ENCODE data around the gene ERC1. TPM values are rescaled to one million over a fixed set of nuclear protein-coding genes. Genes with fewer than 3 reads are reported as not detected.

The ERC1 gene
- total RNA-seq, 1 experiment from 2014 or later = 40.4 TPM

DNA sequence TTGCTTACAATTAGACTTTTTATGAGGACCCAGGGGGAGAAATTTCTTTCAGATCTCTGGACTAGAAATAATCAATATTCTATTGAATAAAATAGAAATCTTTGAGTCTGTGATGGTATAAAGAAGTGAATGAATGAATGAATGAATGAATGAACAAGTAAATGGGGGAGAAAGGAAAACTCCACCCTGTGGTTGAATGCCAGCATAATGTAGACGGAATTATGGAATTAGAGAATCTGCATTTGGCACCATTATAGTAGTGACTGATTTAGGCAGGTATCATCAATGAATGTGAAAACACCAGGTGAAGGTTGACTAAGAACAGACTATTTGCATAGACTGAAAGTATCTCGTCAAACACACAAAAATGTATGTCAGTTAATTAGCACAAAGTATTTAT is 468.3 kb downstream of the ERC1 start:
- no peak for TF ChIP-seq SIN3A (IDR thresholded peaks at IDR 0.05; ENCODE audit: borderline replicate concordance, insufficient read depth, low read depth, low read length)
- no peak for TF ChIP-seq TCF7L2 (IDR thresholded peaks at IDR 0.05; ENCODE audit: low read depth, low read length)
- TF ChIP-seq POLR2AphosphoS5 (IDR thresholded peaks at IDR 0.05; ENCODE audit: low read depth, low read length) = no peak
- TF ChIP-seq, protein P1, sequence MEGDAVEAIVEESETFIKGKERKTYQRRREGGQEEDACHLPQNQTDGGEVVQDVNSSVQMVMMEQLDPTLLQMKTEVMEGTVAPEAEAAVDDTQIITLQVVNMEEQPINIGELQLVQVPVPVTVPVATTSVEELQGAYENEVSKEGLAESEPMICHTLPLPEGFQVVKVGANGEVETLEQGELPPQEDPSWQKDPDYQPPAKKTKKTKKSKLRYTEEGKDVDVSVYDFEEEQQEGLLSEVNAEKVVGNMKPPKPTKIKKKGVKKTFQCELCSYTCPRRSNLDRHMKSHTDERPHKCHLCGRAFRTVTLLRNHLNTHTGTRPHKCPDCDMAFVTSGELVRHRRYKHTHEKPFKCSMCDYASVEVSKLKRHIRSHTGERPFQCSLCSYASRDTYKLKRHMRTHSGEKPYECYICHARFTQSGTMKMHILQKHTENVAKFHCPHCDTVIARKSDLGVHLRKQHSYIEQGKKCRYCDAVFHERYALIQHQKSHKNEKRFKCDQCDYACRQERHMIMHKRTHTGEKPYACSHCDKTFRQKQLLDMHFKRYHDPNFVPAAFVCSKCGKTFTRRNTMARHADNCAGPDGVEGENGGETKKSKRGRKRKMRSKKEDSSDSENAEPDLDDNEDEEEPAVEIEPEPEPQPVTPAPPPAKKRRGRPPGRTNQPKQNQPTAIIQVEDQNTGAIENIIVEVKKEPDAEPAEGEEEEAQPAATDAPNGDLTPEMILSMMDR (IDR thresholded peaks at IDR 0.05) = no peak
- TF ChIP-seq, protein P2, sequence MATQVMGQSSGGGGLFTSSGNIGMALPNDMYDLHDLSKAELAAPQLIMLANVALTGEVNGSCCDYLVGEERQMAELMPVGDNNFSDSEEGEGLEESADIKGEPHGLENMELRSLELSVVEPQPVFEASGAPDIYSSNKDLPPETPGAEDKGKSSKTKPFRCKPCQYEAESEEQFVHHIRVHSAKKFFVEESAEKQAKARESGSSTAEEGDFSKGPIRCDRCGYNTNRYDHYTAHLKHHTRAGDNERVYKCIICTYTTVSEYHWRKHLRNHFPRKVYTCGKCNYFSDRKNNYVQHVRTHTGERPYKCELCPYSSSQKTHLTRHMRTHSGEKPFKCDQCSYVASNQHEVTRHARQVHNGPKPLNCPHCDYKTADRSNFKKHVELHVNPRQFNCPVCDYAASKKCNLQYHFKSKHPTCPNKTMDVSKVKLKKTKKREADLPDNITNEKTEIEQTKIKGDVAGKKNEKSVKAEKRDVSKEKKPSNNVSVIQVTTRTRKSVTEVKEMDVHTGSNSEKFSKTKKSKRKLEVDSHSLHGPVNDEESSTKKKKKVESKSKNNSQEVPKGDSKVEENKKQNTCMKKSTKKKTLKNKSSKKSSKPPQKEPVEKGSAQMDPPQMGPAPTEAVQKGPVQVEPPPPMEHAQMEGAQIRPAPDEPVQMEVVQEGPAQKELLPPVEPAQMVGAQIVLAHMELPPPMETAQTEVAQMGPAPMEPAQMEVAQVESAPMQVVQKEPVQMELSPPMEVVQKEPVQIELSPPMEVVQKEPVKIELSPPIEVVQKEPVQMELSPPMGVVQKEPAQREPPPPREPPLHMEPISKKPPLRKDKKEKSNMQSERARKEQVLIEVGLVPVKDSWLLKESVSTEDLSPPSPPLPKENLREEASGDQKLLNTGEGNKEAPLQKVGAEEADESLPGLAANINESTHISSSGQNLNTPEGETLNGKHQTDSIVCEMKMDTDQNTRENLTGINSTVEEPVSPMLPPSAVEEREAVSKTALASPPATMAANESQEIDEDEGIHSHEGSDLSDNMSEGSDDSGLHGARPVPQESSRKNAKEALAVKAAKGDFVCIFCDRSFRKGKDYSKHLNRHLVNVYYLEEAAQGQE (IDR thresholded peaks at IDR 0.05; ENCODE audit: insufficient read depth in 1 of 2, low read depth in 2 of 2, low read length in 1 of 2) = no peak
- no peak overlapping the region for H3K27ac ChIP-seq (ENCODE audit: low read length)
- H3K27me3 ChIP-seq (ENCODE audit: control insufficient read depth, insufficient read depth, low read length) = no peaks in the 10 kb centered on the region
- in situ Hi-C loops (cut with HindIII; ENCODE audit: low pct_unique_long_range_greater_than_20kb, low sequenced_read_pairs) = no loop called here
- ChIA-PET CTCF (no interaction called here), POLR2A (no interaction called here)
- DNase-seq (ENCODE audit: low read depth, low spot score) (no peak), ATAC-seq (no peak)
- H3K4me1 ChIP-seq (ENCODE audit: control insufficient read depth, insufficient read depth, low read length) = no peaks in the 10 kb centered on the region
- BruUV-seq (replicated peaks) = no TSS peak
- H3K36me3 ChIP-seq (ENCODE audit: control insufficient read depth, insufficient read depth, low read length) = no peaks in the 10 kb centered on the region
- H3K9me3 ChIP-seq (ENCODE audit: control insufficient read depth, insufficient read depth, low read depth, low read length) = no peaks in the 10 kb centered on the region
- intact Hi-C loops (cut with micrococcal nuclease; ENCODE audit: unreplicated experiment) = no loop called here
- no peak overlapping the region for H3K4me3 ChIP-seq (ENCODE audit: low read depth in 2 of 2, low read length in 2 of 2)

DNA sequence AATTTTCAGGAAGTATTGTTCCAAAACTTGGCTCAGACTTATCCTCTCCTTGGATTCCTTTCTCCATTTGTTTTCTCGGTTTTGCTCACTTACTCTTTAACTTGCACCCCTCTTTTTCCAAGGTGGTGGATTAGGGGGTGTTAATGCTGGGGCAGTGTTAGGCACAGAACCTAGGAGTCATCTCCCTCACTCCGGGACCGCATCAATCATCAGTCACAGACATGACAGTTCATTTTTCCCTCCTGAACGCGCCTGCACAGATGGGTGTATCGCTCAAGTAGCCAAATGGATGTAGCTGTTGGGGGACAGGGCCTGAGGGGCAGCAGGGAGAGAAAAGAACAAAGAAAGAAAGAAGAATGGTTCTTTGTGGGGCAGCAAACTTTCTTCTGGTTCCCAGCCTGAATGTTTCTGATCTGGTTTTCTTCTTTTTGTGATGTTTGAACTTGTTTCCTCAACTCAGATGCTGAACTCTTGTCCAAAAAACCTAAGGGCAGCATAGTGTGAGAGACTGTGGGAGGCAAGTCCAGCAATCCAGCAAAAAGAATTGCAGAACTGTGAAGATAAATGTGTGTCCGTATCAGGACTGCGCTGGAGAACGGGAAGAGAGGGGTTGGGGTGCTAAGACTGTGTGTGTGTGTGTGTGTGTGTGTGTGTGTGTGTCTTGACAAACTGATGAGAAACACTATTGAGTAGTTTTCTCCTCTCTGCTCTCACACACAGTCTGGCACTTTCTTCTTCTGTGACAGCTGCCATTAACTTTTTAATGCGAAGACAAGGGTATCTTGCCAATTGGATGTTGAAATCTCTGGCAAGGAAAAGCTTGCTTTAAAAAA is 472.3 kb downstream of the ERC1 start:
- Histone ChIP-seq H3K27me3 (ENCODE audit: control insufficient read depth, insufficient read depth, low read length) (no peaks in the 10 kb centered on the region), H3K36me3 (ENCODE audit: control insufficient read depth, insufficient read depth, low read length) (no peaks in the 10 kb centered on the region), H3K4me3 (ENCODE audit: low read depth in 2 of 2, low read length in 2 of 2) (no peak overlapping the region), H3K27ac (ENCODE audit: low read length) (no peak overlapping the region), H3K9me3 (ENCODE audit: control insufficient read depth, insufficient read depth, low read depth, low read length) (no peaks in the 10 kb centered on the region), H3K4me1 (ENCODE audit: control insufficient read depth, insufficient read depth, low read length) (no peaks in the 10 kb centered on the region; the same call in 1 of the 2 replicates)
- intact Hi-C loops (cut with micrococcal nuclease; ENCODE audit: unreplicated experiment) = no loop called here
- CTCF ChIA-PET = no interaction called here
- ATAC-seq (no peak), DNase-seq (ENCODE audit: low read depth, low spot score) (no peak)
- in situ Hi-C loops (cut with HindIII; ENCODE audit: low pct_unique_long_range_greater_than_20kb, low sequenced_read_pairs) = no loop called here
- BruUV-seq (replicated peaks) = no TSS peak
- POLR2A ChIA-PET = no interaction called here
- TF ChIP-seq TCF7L2 (IDR thresholded peaks at IDR 0.05; ENCODE audit: low read depth, low read length) = no peak
- TF ChIP-seq, protein P2 (IDR thresholded peaks at IDR 0.05; ENCODE audit: insufficient read depth in 1 of 2, low read depth in 2 of 2, low read length in 1 of 2) = no peak
- TF ChIP-seq POLR2AphosphoS5 (IDR thresholded peaks at IDR 0.05; ENCODE audit: low read depth, low read length) = no peak
- TF ChIP-seq SIN3A (IDR thresholded peaks at IDR 0.05; ENCODE audit: borderline replicate concordance, insufficient read depth, low read depth, low read length) = no peak
- TF ChIP-seq, protein P1 (IDR thresholded peaks at IDR 0.05) = no peak
